BJ (cell line): ENCODE results near the gene CALML6. TPM values are rescaled to one million over a fixed set of nuclear protein-coding genes. Genes with fewer than 3 reads are reported as not detected.

Experiments used
- CTCF ChIA-PET: fragments of 350-600 bp; formaldehyde crosslinking; extraction: SDS; loops from one replicate; lab custom pipeline; 2021; ENCODE audit warnings: antibody characterized with exemption, inconsistent platforms; lab: Yijun Ruan, JAX
- POLR2A ChIA-PET: fragments of 300-600 bp; sonication (Branson Sonifier 250); formaldehyde crosslinking; extraction: SDS; loops from one replicate; lab custom pipeline; 2021; ENCODE audit warnings: antibody characterized with exemption; lab: Charles Lee
- DNase-seq: peaks from one replicate; pipeline ENCODE4 v3.0.0-alpha.2; 2011; ENCODE audit warnings: low read depth
- H3K27me3 ChIP-seq: 2 replicates; pipeline ENCODE4 v1.6.0; 2011; ENCODE audit warnings: low read length; ENCODE audit not compliant: control insufficient read depth, insufficient read depth
- H3K36me3 ChIP-seq: 2 replicates; pipeline ENCODE4 v1.5.1; 2011; ENCODE audit warnings: low read length; ENCODE audit not compliant: control insufficient read depth, insufficient read depth
- H3K4me3 ChIP-seq: 2 replicates; pipeline ENCODE4 v1.5.1; 2011; ENCODE audit warnings: low read depth, mild to moderate bottlenecking, control low read depth, low read length
- polyA plus RNA-seq: library from polyadenylated mRNA; depleted of rRNA; stranded (reverse); fragments of >200 nt; gene quantifications from 2 replicates; pipeline ENCODE4 v1.2.3, GENCODE V29; 2011
- TF ChIP-seq, protein P1 (sequence below): IDR thresholded peaks from 2 replicates; pipeline ENCODE4 v1.5.1; 2011; ENCODE audit warnings: low read depth, mild to moderate bottlenecking, control low read depth, inconsistent platforms, low read length, moderate library complexity; ENCODE audit not compliant: insufficient read depth

CALML6 gene
- polyA plus RNA-seq, 1 experiment: 0.31 TPM

DNA sequence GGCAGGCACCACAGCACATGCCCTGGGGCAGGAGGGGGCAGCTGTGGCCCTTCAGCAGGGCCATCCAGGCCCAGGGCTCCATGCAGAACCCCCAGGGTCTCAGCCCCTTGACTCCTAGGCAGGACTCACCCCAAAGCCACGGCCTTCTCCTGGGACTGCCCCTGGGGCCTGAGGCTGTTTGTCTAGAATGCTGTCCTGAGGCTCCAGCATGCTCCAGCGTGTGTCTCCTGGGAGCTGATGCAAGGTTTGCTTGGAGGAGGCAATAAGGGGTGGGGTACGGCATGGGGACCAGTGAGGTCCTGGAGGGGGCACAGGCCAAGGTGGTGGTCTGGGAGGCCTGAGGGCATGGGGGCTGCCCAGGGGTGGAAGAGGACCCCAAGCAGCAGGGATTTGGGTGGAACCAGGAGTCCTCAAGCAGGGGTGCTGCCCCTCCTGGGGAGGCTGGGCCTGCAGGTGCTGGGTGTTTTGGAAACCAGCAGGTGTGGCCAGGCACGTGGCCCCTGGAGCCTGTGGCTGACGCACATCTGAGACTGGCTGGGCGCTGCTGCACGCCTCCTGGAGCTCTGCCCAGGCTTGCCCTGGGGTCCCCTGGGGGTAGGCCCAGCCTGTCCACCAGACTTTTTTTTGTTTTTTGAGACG is 7.8 kb upstream of the CALML6 start:
- DNase-seq: no peak
- POLR2A ChIA-PET: no interaction called here
- CTCF ChIA-PET: interaction anchor here (0.7 to 2.8 kb wide), 8 partner anchors 9 to 137 kb away, joined by 3 to 13 read pairs (median 8); no protein-coding TSS in a partner anchor
- Histone ChIP-seq H3K36me3 (peaks cover 2% of the 10 kb centered on the region; the same call in 1 of the 2 replicates), H3K4me3 (no peak overlapping the region), H3K27me3 (no peaks in the 10 kb centered on the region)
- TF ChIP-seq, protein P1, sequence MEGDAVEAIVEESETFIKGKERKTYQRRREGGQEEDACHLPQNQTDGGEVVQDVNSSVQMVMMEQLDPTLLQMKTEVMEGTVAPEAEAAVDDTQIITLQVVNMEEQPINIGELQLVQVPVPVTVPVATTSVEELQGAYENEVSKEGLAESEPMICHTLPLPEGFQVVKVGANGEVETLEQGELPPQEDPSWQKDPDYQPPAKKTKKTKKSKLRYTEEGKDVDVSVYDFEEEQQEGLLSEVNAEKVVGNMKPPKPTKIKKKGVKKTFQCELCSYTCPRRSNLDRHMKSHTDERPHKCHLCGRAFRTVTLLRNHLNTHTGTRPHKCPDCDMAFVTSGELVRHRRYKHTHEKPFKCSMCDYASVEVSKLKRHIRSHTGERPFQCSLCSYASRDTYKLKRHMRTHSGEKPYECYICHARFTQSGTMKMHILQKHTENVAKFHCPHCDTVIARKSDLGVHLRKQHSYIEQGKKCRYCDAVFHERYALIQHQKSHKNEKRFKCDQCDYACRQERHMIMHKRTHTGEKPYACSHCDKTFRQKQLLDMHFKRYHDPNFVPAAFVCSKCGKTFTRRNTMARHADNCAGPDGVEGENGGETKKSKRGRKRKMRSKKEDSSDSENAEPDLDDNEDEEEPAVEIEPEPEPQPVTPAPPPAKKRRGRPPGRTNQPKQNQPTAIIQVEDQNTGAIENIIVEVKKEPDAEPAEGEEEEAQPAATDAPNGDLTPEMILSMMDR: no peak

DNA sequence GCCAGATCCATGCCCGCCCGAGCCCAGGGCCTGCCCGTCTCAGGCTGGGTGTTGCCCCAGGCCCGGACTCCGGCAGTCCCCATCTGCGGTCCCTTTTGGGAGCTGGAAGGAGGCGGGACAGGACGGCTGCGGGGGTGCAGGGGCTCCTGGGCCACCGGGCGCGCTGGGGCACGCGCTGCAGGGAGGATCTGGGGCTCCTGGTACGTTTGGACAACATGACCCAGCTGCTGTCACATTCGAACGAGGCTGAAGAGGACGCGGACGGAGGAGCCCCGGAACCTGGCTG is 6.6 kb upstream of the CALML6 start:
- no peak for DNase-seq
- ChIA-PET POLR2A (interaction anchor here (0.6 to 0.7 kb wide), 3 partner anchors 58 to 937 kb away, joined by 10 to 19 read pairs (median 13); partner anchors contain the start of gene AURKAIP1), CTCF (interaction anchor here (0.8 to 2.4 kb wide), 16 partner anchors 9 to 262 kb away, joined by 3 to 10 read pairs (median 4); no protein-coding TSS in a partner anchor)

DNA sequence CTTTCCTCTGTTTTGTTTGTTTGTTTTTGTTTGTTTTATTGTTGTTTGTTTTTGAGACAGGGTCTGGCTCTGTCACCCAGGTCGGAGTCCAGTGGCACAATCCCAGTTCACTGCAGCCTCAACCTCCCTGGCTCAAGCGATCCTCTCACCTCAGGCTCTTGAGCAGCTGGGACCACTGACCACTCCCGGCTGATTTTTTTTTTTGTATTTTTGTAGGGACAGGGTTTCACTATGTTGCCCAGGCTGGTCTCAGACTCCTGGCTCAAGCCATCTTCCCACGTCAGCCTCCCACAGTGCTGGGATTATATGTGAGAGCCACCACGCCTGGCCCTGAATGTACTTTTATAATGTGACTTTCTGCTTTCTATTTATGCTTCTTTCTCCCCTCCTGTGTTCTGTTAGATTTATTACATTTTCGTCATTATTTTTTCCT is 5.0 kb upstream of the CALML6 start:
- Histone ChIP-seq H3K36me3 (peaks cover 2% of the 10 kb centered on the region; the same call in 1 of the 2 replicates), H3K27me3 (0 out of 2 replicates have a peak, but pooled peaks cover 2% of the 10 kb centered on the region), H3K4me3 (peak overlapping the region; percentile 43)
- TF ChIP-seq, protein P1: no peak
- CTCF ChIA-PET: interaction anchor here (0.6 to 2.1 kb wide), 4 partner anchors 11 to 186 kb away, joined by 3 to 10 read pairs (median 4); partner anchors contain the start of gene CDK11A
- POLR2A ChIA-PET: no interaction called here
- DNase-seq: no peak

More for the DNA sequence above, 6.6 kb upstream of the CALML6 start:
- Histone ChIP-seq H3K4me3 (peak overlapping the region; percentile 69), H3K36me3 (peaks cover 2% of the 10 kb centered on the region; the same call in 1 of the 2 replicates), H3K27me3 (no peaks in the 10 kb centered on the region)
- TF ChIP-seq, protein P1: no peak

DNA sequence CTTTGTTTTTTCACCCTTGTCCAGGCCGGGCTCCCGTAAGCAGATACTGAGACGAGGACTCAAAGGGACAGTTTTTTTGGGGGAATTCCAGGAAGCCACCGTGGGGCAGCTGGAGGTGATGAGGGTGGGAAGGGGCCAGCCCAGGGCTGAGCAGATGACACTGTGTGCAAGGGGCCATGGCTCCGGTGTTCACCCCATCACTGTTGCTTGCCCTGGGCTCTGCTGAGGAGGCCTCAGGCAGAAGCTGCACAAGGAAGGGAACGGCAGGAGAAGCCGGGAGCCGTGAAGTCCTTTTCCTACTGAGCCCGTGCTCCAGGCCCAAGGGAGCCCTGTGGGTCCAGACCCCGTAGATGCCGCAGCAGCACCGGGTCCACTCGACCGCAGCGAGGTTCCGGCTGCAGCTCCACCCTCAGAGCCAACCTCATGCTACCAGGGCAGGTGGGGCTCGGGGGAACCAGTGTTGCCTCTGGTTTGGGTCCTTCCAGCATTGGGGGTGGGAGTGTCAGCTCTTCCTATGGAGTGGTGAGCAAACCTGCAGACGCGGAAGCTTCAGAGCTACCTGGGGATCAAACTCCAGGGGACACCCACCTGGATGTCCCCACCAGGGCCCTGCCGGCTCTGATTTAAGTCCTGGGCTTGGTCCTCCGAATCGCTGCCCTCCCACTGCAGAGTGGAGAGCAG is 4.3 kb upstream of the CALML6 start:
- CTCF ChIA-PET: interaction anchor here (0.5 to 1.4 kb wide), 3 partner anchors 99 to 245 kb away, joined by 3 read pairs; partner anchors contain the start of gene CDK11A
- H3K4me3 ChIP-seq: no peak overlapping the region

More for the DNA sequence above, 4.3 kb upstream of the CALML6 start:
- TF ChIP-seq, protein P1: no peak
- peaks cover 2% of the 10 kb centered on the region; the same call in 1 of the 2 replicates for H3K36me3 ChIP-seq
- 0 out of 2 replicates have a peak, but pooled peaks cover 2% of the 10 kb centered on the region for H3K27me3 ChIP-seq
- no peak for DNase-seq
- POLR2A ChIA-PET: no interaction called here
